GM18873 (cell line): ENCODE data around the gene ADGRG6.
"Not testable (repeated sequence)": the region's sequence is repeated elsewhere in the genome, so short reads cannot be mapped to it uniquely, and the experiment has no call there.

ENCODE experiments used
- ATAC-seq: cut with Tn5 transposase; IDR thresholded peaks from one replicate; pipeline ENCODE4 v1.9.1; 2021; ENCODE audit warnings: mild to moderate bottlenecking, moderate library complexity, moderate number of reproducible peaks; ENCODE audit not compliant: unreplicated experiment, low FRiP score

The ADGRG6 gene

GRCh38 chr6:142301651-142302391 is at the start of gene ADGRG6:
Gene ADGRG6, plus strand, starts transcription at chr6:142302007. Its CDS starts 323 bp downstream, at chr6:142302330.
- peak; percentile 47 for ATAC-seq

- no peak for ATAC-seq
These were observed 47.3 kb upstream of the ADGRG6 start for GRCh38 chr6:142254513-142254912.

- no peak for ATAC-seq
These were observed 46.0 kb upstream of the ADGRG6 start for GRCh38 chr6:142255785-142256184.

GRCh38 chr6:142258305-142258704 is 43.5 kb upstream of the ADGRG6 start:
- no peak for ATAC-seq

- ATAC-seq: no peak
These were observed 43.0 kb upstream of the ADGRG6 start for GRCh38 chr6:142258757-142259156.

GRCh38 chr6:142260748-142261147 is 41.1 kb upstream of the ADGRG6 start:
- no peak for ATAC-seq

- no peak for ATAC-seq
These were observed 39.6 kb upstream of the ADGRG6 start for GRCh38 chr6:142262231-142262630.

- no peak for ATAC-seq
These were observed 36.3 kb upstream of the ADGRG6 start for GRCh38 chr6:142265476-142265875.

- ATAC-seq: no peak
These were observed 35.7 kb upstream of the ADGRG6 start for GRCh38 chr6:142266060-142266459.

- no peak for ATAC-seq
These were observed 30.3 kb upstream of the ADGRG6 start for GRCh38 chr6:142271476-142271875.

- no peak for ATAC-seq
These were observed 27.2 kb upstream of the ADGRG6 start for GRCh38 chr6:142274656-142275055.

GRCh38 chr6:142275236-142276006 is 26.4 kb upstream of the ADGRG6 start:
- ATAC-seq: no peak

- no peak for ATAC-seq
These were observed 25.6 kb upstream of the ADGRG6 start for GRCh38 chr6:142276256-142276655.

GRCh38 chr6:142279350-142280180 is 22.2 kb upstream of the ADGRG6 start:
- no peak for ATAC-seq

GRCh38 chr6:142280265-142280664 is 21.5 kb upstream of the ADGRG6 start:
- no peak for ATAC-seq

- no peak for ATAC-seq
These were observed 20.9 kb upstream of the ADGRG6 start for GRCh38 chr6:142280927-142281326.

- not testable (repeated sequence) for ATAC-seq
These were observed 18.7 kb upstream of the ADGRG6 start for GRCh38 chr6:142283138-142283537.

GRCh38 chr6:142284419-142284818 is 17.4 kb upstream of the ADGRG6 start:
- ATAC-seq: no peak

- ATAC-seq: no peak
These were observed 16.3 kb upstream of the ADGRG6 start for GRCh38 chr6:142285235-142286087.

GRCh38 chr6:142286088-142286409 is 15.8 kb upstream of the ADGRG6 start:
- no peak for ATAC-seq
